Hepatocyte (in vitro differentiated cells): ENCODE results near the gene RUNX1.

Experiments
- CTCF ChIP-seq: fragments of 200-600 bp; sonication (generic); IDR thresholded peaks from 2 replicates; pipeline ENCODE4 v1.5.1; 2016; ENCODE audit warnings: antibody characterized with exemption, mild to moderate bottlenecking; ENCODE audit not compliant: poor library complexity
- EZH2 ChIP-seq: fragments of 200-600 bp; sonication (generic); IDR thresholded peaks from 2 replicates; pipeline ENCODE4 v1.6.1; 2016; ENCODE audit warnings: antibody characterized with exemption, mild to moderate bottlenecking, borderline replicate concordance
- EZH2phosphoT487 ChIP-seq: fragments of 200-600 bp; sonication (generic); IDR thresholded peaks from one replicate; pipeline ENCODE4 v1.6.1; 2018; ENCODE audit warnings: antibody characterized with exemption, mild to moderate bottlenecking, low read depth, moderate library complexity; ENCODE audit not compliant: unreplicated experiment, severe bottlenecking

GRCh38 chr21:34970566-34970965, 78.5 kb downstream of the RUNX1 start:
- TF ChIP-seq EZH2, result no peak
- no peak for TF ChIP-seq CTCF
- TF ChIP-seq EZH2phosphoT487, result no peak
